ENCODE measurements around the gene CNTN5.

CNTN5 gene

GRCh38 chr11:100133114-100133513 lies 1112.4 kb downstream of the CNTN5 start:
- no peak for DNase-seq

GRCh38 chr11:100141201-100141600 lies 1120.5 kb downstream of the CNTN5 start:
- DNase-seq, result no peak

- no peak for DNase-seq
Observed at GRCh38 chr11:100151944-100152343, 1131.2 kb downstream of the CNTN5 start.

GRCh38 chr11:100152766-100153165 lies 1132.0 kb downstream of the CNTN5 start:
- DNase-seq, result no peak

- DNase-seq, result no peak
Observed at GRCh38 chr11:100163471-100163870, 1142.7 kb downstream of the CNTN5 start.

GRCh38 chr11:100174881-100175280 lies 1154.1 kb downstream of the CNTN5 start:
- no peak for DNase-seq

- DNase-seq, result no peak
Observed at GRCh38 chr11:100176456-100176855, 1155.7 kb downstream of the CNTN5 start.

- no peak for DNase-seq
Observed at GRCh38 chr11:100177651-100178050, 1156.9 kb downstream of the CNTN5 start.

- no peak for DNase-seq
Observed at GRCh38 chr11:100182350-100182749, 1161.6 kb downstream of the CNTN5 start.

- DNase-seq, result no peak
Observed at GRCh38 chr11:100182927-100183326, 1162.2 kb downstream of the CNTN5 start.

- no peak for DNase-seq
Observed at GRCh38 chr11:100185588-100185987, 1164.8 kb downstream of the CNTN5 start.

GRCh38 chr11:100188137-100188783 lies 1167.5 kb downstream of the CNTN5 start:
- no peak for DNase-seq

GRCh38 chr11:100190395-100190794 lies 1169.6 kb downstream of the CNTN5 start:
- no peak for DNase-seq

- no peak for DNase-seq
Observed at GRCh38 chr11:100192181-100192580, 1171.4 kb downstream of the CNTN5 start.

- DNase-seq, result no peak
Observed at GRCh38 chr11:100203789-100204188, 1183.0 kb downstream of the CNTN5 start.

GRCh38 chr11:100205926-100206325 lies 1185.2 kb downstream of the CNTN5 start:
- DNase-seq, result no peak

GRCh38 chr11:100208207-100208606 lies 1187.5 kb downstream of the CNTN5 start:
- DNase-seq, result no peak

GRCh38 chr11:100214791-100215190 lies 1194.0 kb downstream of the CNTN5 start:
- no peak for DNase-seq

GRCh38 chr11:100220801-100221200 lies 1200.1 kb downstream of the CNTN5 start:
- no peak for DNase-seq

GRCh38 chr11:100221791-100222190 lies 1201.0 kb downstream of the CNTN5 start:
- no peak for DNase-seq

- no peak for DNase-seq
Observed at GRCh38 chr11:100224541-100225034, 1203.8 kb downstream of the CNTN5 start.

- no peak for DNase-seq
Observed at GRCh38 chr11:100229086-100229485, 1208.3 kb downstream of the CNTN5 start.

GRCh38 chr11:100232006-100232405 lies 1211.3 kb downstream of the CNTN5 start:
- DNase-seq, result no peak

- no peak for DNase-seq
Observed at GRCh38 chr11:100235085-100235484, 1214.3 kb downstream of the CNTN5 start.

GRCh38 chr11:100240025-100240539 lies 1219.3 kb downstream of the CNTN5 start:
- no peak for DNase-seq
